Coronary artery (tissue), 2 donors: Measurements from ENCODE around the gene DYNC2I2.

Source experiments
- DNase-seq: peaks from one replicate; pipeline ENCODE4 v3.0.0-alpha.2; 2017; ENCODE audit warnings: low spot score
- H3K27ac ChIP-seq, 2 donors: fragments of 200-600 bp; sonication (generic); one replicate each; pipeline ENCODE4 v1.5.1; 2016 to 2019
- H3K4me3 ChIP-seq: fragments of 200-600 bp; sonication (generic); 2 replicates; pipeline ENCODE4 v1.5.1; 2016; ENCODE audit warnings: mild to moderate bottlenecking, moderate library complexity
- CTCF ChIP-seq: fragments of 200-600 bp; sonication (generic); IDR thresholded peaks from one replicate; pipeline ENCODE4 v1.5.1; 2019; ENCODE audit warnings: antibody characterized with exemption

The DYNC2I2 gene

DNA sequence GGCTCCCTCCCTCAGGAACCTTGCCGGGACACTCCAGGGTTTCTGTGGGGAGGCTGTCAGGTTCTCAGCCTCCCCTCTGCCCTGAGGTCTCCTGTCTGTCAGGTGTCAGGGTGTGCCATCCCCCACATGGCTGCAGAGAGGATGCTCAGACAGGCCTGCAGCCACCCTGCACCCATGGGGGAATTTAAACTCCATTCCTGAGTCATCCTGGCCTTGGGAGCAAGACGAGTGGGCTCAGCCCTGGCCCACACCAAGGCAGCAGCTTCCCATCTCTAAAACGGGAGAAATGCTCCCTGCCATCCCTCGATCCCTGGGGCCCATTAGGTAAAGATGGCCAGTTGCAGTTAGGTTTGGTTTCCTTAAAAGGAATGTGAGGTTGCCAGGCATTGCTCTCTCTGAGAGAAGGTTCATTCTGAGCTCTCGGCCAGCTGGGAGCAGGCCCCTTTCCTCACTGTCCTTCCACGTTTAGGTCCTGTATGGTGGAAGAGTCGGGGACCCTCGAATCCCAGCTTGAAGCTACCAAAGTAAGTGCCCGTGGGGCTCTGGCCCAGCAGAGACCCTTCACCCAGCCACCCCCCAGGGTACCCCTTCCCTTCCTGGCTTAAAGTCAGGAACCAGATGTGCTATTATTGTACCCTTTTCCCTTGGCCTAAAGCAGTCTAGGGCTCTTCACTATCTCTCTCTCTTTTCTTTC is 26.6 kb downstream of the DYNC2I2 start:
- Histone ChIP-seq H3K27ac (peak overlapping the region in 1 of 2 donors; percentile 69), H3K4me3 (no peak overlapping the region)
- no peak for TF ChIP-seq CTCF
- no peak for DNase-seq

DNA sequence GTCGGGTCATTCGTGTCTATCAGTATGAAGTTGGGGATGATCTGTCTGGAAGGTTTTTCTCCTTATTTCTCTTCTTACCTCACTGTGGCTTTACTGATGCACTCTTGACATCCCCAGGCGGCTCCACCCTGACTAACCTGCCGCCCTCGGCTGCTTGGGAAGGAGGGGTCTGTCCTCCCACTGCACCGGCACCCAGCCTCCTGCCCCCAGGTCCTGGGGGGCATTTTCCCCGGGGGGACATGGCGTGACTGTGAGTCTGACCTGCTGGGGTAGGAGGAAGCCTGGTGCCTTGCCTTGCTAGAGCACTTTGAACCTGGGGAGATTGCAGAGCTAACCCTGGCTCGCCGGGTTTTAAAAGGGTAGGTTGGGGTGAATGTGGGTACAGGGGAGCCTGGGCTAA is 27.5 kb downstream of the DYNC2I2 start:
- Histone ChIP-seq H3K4me3 (no peak overlapping the region), H3K27ac (peak overlapping the region in 1 of 2 donors; percentile 69)
- no peak for DNase-seq
- no peak for TF ChIP-seq CTCF

- peak overlapping the region in 1 of 2 donors; percentile 69 for H3K27ac ChIP-seq
- no peak for TF ChIP-seq CTCF
- no peak for DNase-seq
- H3K4me3 ChIP-seq: no peak overlapping the region
Observed at GRCh38 chr9:128628471-128629048, 28.1 kb downstream of the DYNC2I2 start.

DNA sequence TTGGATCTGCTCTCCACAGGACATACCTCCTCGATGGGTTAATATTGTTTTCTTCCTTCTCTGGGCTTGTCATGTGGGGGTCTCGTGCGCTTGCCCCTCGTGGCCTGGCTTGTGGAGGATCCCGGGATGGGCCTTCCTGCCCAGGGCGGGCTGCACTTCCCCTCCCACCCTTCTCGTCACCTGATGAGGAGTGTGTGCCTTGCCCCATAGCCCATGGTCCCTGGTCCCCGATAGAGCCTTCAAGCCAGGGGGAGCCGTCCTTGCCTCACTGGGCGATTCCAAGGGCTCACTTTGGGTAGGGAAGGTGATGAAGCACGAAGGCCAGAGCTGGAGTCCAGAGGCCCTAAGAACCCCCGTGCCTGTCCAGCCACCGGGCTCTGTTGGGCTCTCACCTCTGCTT is 28.7 kb downstream of the DYNC2I2 start:
- no peak overlapping the region for H3K4me3 ChIP-seq
- no peak for DNase-seq
- no peak for TF ChIP-seq CTCF
- H3K27ac ChIP-seq: peak overlapping the region in 1 of 2 donors; percentile 69

DNA sequence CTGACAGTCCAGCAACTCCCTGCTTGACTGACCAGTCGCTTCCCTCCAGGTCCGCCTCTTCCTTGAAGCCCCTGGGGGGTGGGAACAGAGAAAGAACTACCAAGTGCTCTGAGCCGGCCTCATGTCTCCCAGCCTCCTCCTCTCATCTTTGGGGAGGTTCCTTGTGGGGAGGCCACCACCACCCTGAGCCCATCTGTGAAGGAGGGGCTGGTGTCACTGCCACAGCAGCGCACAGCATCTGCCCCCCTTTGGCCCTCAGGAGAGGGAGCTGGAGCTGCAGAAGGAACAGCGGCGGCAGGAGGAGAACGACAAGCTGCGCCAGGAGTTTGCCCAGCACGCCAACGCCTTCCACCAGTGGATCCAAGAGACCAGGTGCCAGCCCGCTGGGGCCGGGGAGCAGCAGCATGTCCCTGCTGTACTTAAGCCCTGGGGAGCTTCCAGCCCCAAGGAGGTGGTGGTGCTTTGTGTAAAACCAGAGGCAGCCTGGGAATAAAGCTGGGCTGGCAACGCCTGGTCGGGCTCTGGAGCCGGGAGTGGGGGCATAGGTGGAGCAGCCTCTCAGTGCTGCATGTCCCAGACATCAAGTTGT is 29.4 kb downstream of the DYNC2I2 start:
- Histone ChIP-seq H3K27ac (peak overlapping the region in 1 of 2 donors; percentile 69), H3K4me3 (no peak overlapping the region)
- DNase-seq: no peak
- no peak for TF ChIP-seq CTCF

- DNase-seq: no peak
- no peak for TF ChIP-seq CTCF
Observed at GRCh38 chr9:128626181-128626580, 30.5 kb downstream of the DYNC2I2 start.

More at GRCh38 chr9:128626181-128626580, 30.5 kb downstream of the DYNC2I2 start:
- H3K27ac ChIP-seq: no peak overlapping the region
- H3K4me3 ChIP-seq: no peak overlapping the region
